ENCODE data around the gene CALM3.

Gene CALM3

DNA sequence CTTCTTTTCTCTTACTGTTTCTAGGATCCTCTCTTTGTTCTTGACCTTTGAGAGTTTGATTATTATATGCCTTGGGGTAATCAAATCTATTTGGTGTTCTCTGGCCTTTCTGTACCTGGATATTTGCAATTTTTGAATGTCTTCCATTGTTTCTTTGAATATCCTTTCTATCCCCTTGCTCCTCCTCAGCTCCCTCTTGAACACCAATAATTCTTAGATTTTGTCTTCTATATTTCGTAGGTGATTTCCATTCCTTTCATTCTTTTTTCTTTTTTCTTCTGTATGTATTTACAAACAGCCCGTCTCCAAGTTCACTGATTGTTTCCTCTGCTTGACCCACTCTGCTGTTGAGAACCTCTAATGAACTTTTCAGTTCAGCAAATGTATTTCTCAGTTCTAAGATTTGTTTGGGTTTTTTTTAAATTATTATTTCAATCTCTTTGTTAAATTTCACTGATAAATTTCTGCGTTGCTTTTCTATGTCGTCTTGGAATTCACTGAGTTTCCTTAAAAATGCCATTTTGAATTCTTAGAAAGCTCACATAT lies 2.7 kb upstream of the CALM3 start:
- TF ChIP-seq, protein P1, sequence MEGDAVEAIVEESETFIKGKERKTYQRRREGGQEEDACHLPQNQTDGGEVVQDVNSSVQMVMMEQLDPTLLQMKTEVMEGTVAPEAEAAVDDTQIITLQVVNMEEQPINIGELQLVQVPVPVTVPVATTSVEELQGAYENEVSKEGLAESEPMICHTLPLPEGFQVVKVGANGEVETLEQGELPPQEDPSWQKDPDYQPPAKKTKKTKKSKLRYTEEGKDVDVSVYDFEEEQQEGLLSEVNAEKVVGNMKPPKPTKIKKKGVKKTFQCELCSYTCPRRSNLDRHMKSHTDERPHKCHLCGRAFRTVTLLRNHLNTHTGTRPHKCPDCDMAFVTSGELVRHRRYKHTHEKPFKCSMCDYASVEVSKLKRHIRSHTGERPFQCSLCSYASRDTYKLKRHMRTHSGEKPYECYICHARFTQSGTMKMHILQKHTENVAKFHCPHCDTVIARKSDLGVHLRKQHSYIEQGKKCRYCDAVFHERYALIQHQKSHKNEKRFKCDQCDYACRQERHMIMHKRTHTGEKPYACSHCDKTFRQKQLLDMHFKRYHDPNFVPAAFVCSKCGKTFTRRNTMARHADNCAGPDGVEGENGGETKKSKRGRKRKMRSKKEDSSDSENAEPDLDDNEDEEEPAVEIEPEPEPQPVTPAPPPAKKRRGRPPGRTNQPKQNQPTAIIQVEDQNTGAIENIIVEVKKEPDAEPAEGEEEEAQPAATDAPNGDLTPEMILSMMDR (IDR thresholded peaks at IDR 0.05; ENCODE audit: extremely low read depth, insufficient read depth, missing control alignments): no peak
- in situ Hi-C loops (cut with MboI; ENCODE audit: low pct_unique_long_range_greater_than_20kb, low sequenced_read_pairs, unreplicated experiment): no loop called here
- no peak for DNase-seq (ENCODE audit: low spot score)

DNA sequence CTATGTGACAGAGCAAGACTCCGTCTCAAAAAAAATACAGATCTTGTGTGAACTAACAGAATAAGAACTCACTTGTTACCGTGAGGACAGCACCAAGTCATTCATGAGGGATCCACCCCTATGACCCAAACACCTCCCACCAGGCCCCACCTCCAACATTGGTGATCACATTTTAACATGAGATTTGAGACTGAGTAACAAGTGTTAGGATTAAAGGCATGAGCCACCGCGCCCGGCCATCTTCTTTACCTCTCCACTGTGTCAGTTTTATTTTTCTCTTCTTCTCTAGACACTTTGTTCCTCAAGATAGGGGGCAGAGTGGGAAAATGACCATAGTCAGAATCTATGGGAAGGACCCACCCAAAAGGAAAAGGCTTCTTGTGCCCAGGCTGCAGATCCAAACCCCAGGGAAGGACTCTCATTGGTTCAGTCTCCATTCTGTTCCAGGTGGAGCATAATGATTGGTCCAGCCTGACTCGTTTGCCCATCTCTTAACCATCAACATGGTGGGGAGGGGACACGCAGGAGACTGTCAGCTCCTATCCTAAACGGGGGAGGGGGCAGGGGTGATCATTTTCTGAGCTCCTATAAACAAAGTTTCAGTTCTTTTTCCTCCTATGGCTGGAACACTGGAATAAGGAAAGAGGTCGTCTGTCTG lies 1.3 kb upstream of the CALM3 start:
- in situ Hi-C loops (cut with MboI; ENCODE audit: low pct_unique_long_range_greater_than_20kb, low sequenced_read_pairs, unreplicated experiment): no loop called here
- no peak for DNase-seq (ENCODE audit: low spot score)
- TF ChIP-seq, protein P1 (IDR thresholded peaks at IDR 0.05; ENCODE audit: extremely low read depth, insufficient read depth, missing control alignments): no peak

DNA sequence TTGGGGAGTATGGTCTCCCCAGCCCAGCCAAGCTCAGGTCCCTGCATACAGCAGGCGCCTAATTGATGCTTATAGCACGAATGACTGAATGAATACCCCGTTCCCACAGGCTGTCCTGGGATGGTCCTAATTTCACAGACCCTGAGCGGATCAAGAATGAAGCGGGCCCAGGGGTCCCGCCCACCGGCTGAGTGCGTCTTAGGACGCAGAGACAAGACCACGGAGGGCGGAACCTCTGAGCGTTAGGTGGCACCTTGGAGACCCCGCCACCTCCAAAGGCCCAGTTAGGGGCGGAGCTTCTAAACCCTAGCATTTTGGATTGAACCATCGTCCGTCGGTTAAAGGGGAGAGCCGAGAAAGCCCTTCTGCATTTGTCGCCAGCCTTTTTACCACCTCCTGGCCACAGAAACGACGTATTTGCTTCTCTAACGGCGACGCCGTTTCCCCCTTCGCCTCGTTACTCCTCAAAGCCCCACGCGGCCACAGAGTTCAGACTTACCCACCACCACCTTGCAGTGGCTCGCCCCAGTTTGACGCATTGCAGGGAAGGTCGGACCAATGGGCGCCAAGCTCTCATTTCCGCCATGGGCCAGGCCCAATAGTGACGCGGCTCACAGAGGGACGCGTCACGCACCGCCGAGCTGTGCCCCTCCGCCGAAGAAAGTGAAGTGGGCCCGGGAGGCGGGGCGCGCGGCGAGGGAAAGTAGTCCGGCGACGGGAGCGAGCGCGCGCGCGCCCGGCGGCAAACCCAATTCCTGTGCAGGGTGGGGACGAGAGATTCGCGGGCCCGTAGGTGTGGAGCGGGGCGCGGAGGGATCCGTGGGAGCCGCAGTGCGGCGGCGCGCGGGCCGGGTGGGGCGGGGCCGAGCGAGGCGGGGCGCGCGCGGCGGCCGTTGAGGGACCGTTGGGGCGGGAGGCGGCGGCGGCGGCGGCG lies 479 bp upstream of the CALM3 start:
- TF ChIP-seq, protein P1 (IDR thresholded peaks at IDR 0.05; ENCODE audit: extremely low read depth, insufficient read depth, missing control alignments): no peak
- in situ Hi-C loops (cut with MboI; ENCODE audit: low pct_unique_long_range_greater_than_20kb, low sequenced_read_pairs, unreplicated experiment): no loop called here
- DNase-seq (ENCODE audit: low spot score): peak; percentile 96

DNA sequence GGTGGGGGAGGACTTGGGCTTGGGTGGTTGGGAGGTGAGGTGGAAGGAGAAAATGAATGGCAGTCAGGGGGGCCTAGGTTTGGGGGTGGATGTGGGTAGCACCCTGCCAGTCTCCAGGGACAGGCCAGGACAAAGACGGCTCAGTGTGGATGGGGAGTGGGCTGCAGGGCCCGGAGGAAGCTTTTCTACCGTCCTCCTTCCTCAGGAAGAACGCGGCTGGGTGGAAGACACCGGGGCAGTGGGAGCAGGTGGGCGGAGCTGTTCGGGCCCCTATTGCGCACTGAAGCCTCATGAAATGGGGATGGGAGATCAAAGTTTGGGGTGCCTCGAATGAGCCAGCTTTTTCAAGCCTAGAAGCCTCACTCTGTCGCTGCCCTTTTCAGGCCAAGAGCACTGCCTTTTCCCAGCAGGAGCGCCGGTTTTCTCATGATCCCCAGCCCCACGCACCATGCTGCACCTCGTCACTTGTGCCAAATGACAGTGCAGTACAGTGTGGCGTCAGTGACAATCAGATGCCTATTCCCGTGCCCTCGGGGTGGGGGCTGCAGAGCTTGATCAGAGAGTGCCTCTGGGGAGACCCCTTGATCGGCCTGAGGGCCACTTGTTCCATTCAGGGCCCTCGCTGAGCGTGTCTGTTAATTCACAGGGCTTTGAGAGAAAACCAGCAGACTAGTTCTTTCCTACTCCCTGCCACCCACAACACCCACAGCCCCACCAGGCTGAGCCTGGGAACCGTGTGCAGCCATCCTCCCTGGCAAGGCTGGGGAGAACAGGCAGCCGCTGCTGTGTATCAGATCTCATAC lies 1.5 kb downstream of the CALM3 start:
- in situ Hi-C loops (cut with MboI; ENCODE audit: low pct_unique_long_range_greater_than_20kb, low sequenced_read_pairs, unreplicated experiment): no loop called here
- TF ChIP-seq, protein P1 (IDR thresholded peaks at IDR 0.05; ENCODE audit: extremely low read depth, insufficient read depth, missing control alignments): no peak
- DNase-seq (ENCODE audit: low spot score): peak; percentile 17

DNA sequence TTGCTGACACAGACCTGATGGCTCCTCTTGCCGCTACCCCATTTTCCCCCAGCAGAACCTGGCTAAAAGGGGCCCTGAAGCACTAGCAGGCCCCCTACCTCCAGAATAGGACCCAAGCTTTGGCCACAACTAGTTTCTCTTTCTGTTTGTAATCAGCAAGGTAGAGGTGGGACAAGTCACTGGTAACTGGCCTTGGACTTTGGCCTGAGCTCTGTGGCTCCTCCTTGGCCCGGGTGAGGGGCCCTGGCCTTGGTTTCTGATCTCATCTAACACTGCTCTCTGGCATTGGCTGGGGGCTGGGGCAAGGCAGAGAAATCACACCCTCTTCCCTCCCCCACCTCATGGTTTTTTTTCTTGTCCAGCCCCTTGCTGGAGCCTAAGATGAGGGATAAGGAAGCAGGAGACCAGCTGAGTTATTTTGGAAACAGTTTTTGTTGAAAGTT lies 2.1 kb downstream of the CALM3 start:
- in situ Hi-C loops (cut with MboI; ENCODE audit: low pct_unique_long_range_greater_than_20kb, low sequenced_read_pairs, unreplicated experiment): no loop called here
- peak; percentile 62 for DNase-seq (ENCODE audit: low spot score)
- TF ChIP-seq, protein P1 (IDR thresholded peaks at IDR 0.05; ENCODE audit: extremely low read depth, insufficient read depth, missing control alignments): no peak

DNA sequence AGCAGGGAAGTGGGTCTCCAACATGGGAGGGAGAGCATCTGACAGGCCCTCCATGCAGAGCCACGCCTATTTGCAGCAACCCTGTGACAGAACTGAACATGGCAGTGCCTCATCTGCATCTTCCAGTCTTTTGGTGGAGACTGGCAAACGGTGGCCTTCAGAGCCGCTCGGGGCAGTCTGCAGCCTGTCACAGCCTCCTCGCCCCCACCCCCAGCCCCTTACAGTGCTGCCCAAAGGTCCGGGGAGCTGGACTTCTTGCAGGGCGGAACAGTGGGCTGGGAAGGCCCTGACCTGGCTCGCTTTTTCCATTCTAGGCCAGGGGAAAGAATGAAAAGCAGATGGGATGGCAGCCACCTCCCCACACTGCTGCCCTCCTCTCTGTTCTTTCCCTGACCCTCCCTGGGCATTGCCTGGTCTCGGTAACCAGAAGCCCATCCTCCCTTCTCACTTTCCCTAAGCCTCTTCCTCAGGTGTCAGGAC lies 2.7 kb downstream of the CALM3 start:
- no peak for DNase-seq (ENCODE audit: low spot score)
- in situ Hi-C loops (cut with MboI; ENCODE audit: low pct_unique_long_range_greater_than_20kb, low sequenced_read_pairs, unreplicated experiment): no loop called here
- TF ChIP-seq, protein P1 (IDR thresholded peaks at IDR 0.05; ENCODE audit: extremely low read depth, insufficient read depth, missing control alignments): no peak
